RPMI7951 (cell line): ENCODE data around the gene RGL2. TPM values are rescaled to one million over a fixed set of nuclear protein-coding genes. Genes with fewer than 3 reads are reported as not detected.

Source experiments
- total RNA-seq: library from RNA; depleted of rRNA; stranded (reverse); fragments of >200 nt; shearing (Covaris generic); gene quantifications from 2 replicates; pipeline ENCODE4 v1.2.3, GENCODE V29; 2014; rRNA removed

RGL2 gene
- total RNA-seq, 1 experiment from 2014 or later = 24.3 TPM

Other genes starting within 250 kb of the RGL2 start
- gene HLA-DPA1, start 225.3 kb downstream of the RGL2 start, total RNA-seq = 4.4 and 10.0 TPM in 2 replicates
- gene HLA-DPB1, start 223.0 kb downstream of the RGL2 start, total RNA-seq = 29.6 and 35.4 TPM in 2 replicates
- gene COL11A2, start 106.5 kb downstream of the RGL2 start, total RNA-seq = 0.12 TPM in 1 of 2 replicates, not detected in the other
- gene RXRB, start 98.3 kb downstream of the RGL2 start, total RNA-seq = 14.4 and 15.4 TPM in 2 replicates
- gene SLC39A7, start 98.1 kb downstream of the RGL2 start, total RNA-seq = 58.0 and 77.2 TPM in 2 replicates
- 3.2 and 3.4 TPM in 2 replicates for gene HSD17B8, start 94.3 kb downstream of the RGL2 start, total RNA-seq
- 26.6 and 30.0 TPM in 2 replicates for gene RING1, start 90.4 kb downstream of the RGL2 start, total RNA-seq
- 30.7 and 43.1 TPM in 2 replicates for gene VPS52, start 27.1 kb downstream of the RGL2 start, total RNA-seq
- gene RPS18, start 26.9 kb downstream of the RGL2 start, total RNA-seq = 3,254 and 3,442 TPM in 2 replicates
- gene B3GALT4, start 21.8 kb downstream of the RGL2 start, total RNA-seq = 2.0 TPM in 2 replicates
- 106 and 109 TPM in 2 replicates for gene WDR46, start 9.7 kb downstream of the RGL2 start, total RNA-seq
- gene PFDN6, start 9.3 kb downstream of the RGL2 start, total RNA-seq = 76.7 and 134 TPM in 2 replicates
- 77.1 and 79.9 TPM in 2 replicates for gene TAPBP, start 15.1 kb upstream of the RGL2 start, total RNA-seq
- 10.7 TPM in 2 replicates for gene ZBTB22, start 18.8 kb upstream of the RGL2 start, total RNA-seq
- gene DAXX, start 24.0 kb upstream of the RGL2 start, total RNA-seq = 51.8 and 54.8 TPM in 2 replicates
- gene KIFC1, start 92.9 kb upstream of the RGL2 start, total RNA-seq = 125 and 128 TPM in 2 replicates
- gene PHF1, start 112.1 kb upstream of the RGL2 start, total RNA-seq = 23.2 and 23.5 TPM in 2 replicates
- 250 and 282 TPM in 2 replicates for gene CUTA, start 119.2 kb upstream of the RGL2 start, total RNA-seq
- 1.4 and 2.4 TPM in 2 replicates for gene SYNGAP1, start 121.1 kb upstream of the RGL2 start, total RNA-seq
- gene ZBTB9, start 155.6 kb upstream of the RGL2 start, total RNA-seq = 7.4 and 7.5 TPM in 2 replicates